ENCODE results near the gene VKORC1L1. TPM values are rescaled to one million over a fixed set of nuclear protein-coding genes. Genes with fewer than 3 reads are reported as not detected.

VKORC1L1 gene
- total RNA-seq, 1 donor from 2014 or later = 16.0 TPM

- Histone ChIP-seq H3K27me3 (no peaks in the 10 kb centered on the region), H3K36me3 (no peaks in the 10 kb centered on the region), H3K9me3 (ENCODE audit: low read depth) (no peaks in the 10 kb centered on the region), H3K4me2 (no peak overlapping the region), H3K4me1 (peaks cover 3% of the 10 kb centered on the region), H3K4me3 (no peak overlapping the region), H3F3A (ENCODE audit: low read depth) (no peaks in the 10 kb centered on the region), H3K27ac (no peak overlapping the region), H3K9ac (no peak overlapping the region), H3K79me2 (ENCODE audit: low read depth) (peaks cover 29% of the 10 kb centered on the region), H4K20me1 (ENCODE audit: low read depth) (peaks cover 5% of the 10 kb centered on the region), H2AFZ (replicated peaks) (no peak overlapping the region)
- Mint-ChIP-seq H3K4me1 (peaks cover 6% of the 10 kb centered on the region), H3K36me3 (peaks cover 4% of the 10 kb centered on the region), H3K9me3 (peaks cover 4% of the 10 kb centered on the region), H3K27me3 (ENCODE audit: insufficient read depth, low read depth) (no peaks in the 10 kb centered on the region), H3K4me3 (no peak overlapping the region), H3K27ac (no peak overlapping the region)
- TF ChIP-seq CTCF (IDR thresholded peaks at IDR 0.05) = no peak
- no peak for TF ChIP-seq EZH2 (IDR thresholded peaks at IDR 0.05)
- TF ChIP-seq EZH2phosphoT487 (IDR thresholded peaks at IDR 0.05) = no peak
- no peak for DNase-seq (ENCODE audit: low spot score)
These were observed 39.4 kb downstream of the VKORC1L1 start for GRCh38 chr7:65912237-65912636.

GRCh38 chr7:65915921-65916657 lies 43.2 kb downstream of the VKORC1L1 start:
- no peaks in the 10 kb centered on the region for H3K36me3 ChIP-seq
- peaks cover 19% of the 10 kb centered on the region for H3K79me2 ChIP-seq (ENCODE audit: low read depth)
- no peak overlapping the region for H3K4me2 ChIP-seq
- H3K9me3 ChIP-seq (ENCODE audit: low read depth) = no peaks in the 10 kb centered on the region
- Mint-ChIP-seq H3K4me3 (no peak overlapping the region), H3K27me3 (ENCODE audit: insufficient read depth, low read depth) (no peaks in the 10 kb centered on the region), H3K36me3 (peaks cover 4% of the 10 kb centered on the region), H3K27ac (no peak overlapping the region), H3K9me3 (peaks cover 4% of the 10 kb centered on the region), H3K4me1 (no peaks in the 10 kb centered on the region)
- H3K9ac ChIP-seq = no peak overlapping the region
- no peak overlapping the region for H2AFZ ChIP-seq (replicated peaks)
- H3K27me3 ChIP-seq = no peaks in the 10 kb centered on the region
- H3F3A ChIP-seq (ENCODE audit: low read depth) = no peaks in the 10 kb centered on the region
- no peak for DNase-seq (ENCODE audit: low spot score)
- H3K27ac ChIP-seq = no peak overlapping the region
- TF ChIP-seq CTCF (IDR thresholded peaks at IDR 0.05) = no peak
- TF ChIP-seq EZH2 (IDR thresholded peaks at IDR 0.05) = no peak
- no peak for TF ChIP-seq EZH2phosphoT487 (IDR thresholded peaks at IDR 0.05)
- H4K20me1 ChIP-seq (ENCODE audit: low read depth) = peaks cover 4% of the 10 kb centered on the region
- H3K4me1 ChIP-seq = no peaks in the 10 kb centered on the region
- no peak overlapping the region for H3K4me3 ChIP-seq

- no peak for DNase-seq (ENCODE audit: low spot score)
- Histone ChIP-seq H3K27me3 (no peaks in the 10 kb centered on the region), H3K4me2 (no peak overlapping the region), H3K4me1 (no peaks in the 10 kb centered on the region), H3K79me2 (ENCODE audit: low read depth) (peaks cover 4% of the 10 kb centered on the region), H3K9ac (no peak overlapping the region), H4K20me1 (ENCODE audit: low read depth) (peaks cover 45% of the 10 kb centered on the region), H3K36me3 (no peaks in the 10 kb centered on the region), H3K9me3 (ENCODE audit: low read depth) (no peaks in the 10 kb centered on the region), H3K4me3 (no peak overlapping the region), H3K27ac (no peak overlapping the region), H2AFZ (replicated peaks) (no peak overlapping the region), H3F3A (ENCODE audit: low read depth) (no peaks in the 10 kb centered on the region)
- Mint-ChIP-seq H3K4me1 (no peaks in the 10 kb centered on the region), H3K36me3 (no peaks in the 10 kb centered on the region), H3K27me3 (ENCODE audit: insufficient read depth, low read depth) (no peaks in the 10 kb centered on the region), H3K4me3 (no peak overlapping the region), H3K9me3 (no peaks in the 10 kb centered on the region), H3K27ac (no peak overlapping the region)
- TF ChIP-seq CTCF (IDR thresholded peaks at IDR 0.05) (no peak), EZH2 (IDR thresholded peaks at IDR 0.05) (no peak), EZH2phosphoT487 (IDR thresholded peaks at IDR 0.05) (no peak)
These were observed 50.4 kb downstream of the VKORC1L1 start for GRCh38 chr7:65923316-65923715.

All from neural progenitor cell (in vitro differentiated cells).